Panc1 (cell line): ENCODE measurements around the gene EP400. TPM values are rescaled to one million over a fixed set of nuclear protein-coding genes. Genes with fewer than 3 reads are reported as not detected.

Source experiments
- ATAC-seq: fragments of 200-7000 bp; cut with Tn5 transposase; 2 replicates; pipeline ENCODE4 v1.9.1; 2020; ENCODE audit warnings: mild to moderate bottlenecking, moderate library complexity
- BruUV-seq: library from RNA; stranded (reverse); fragments of 400-500 nt; replicated peaks from 2 replicates; lab custom pipeline; 2021; lab: Mats Ljungman, UMichigan
- CTCF ChIA-PET: fragments of 300-600 bp; sonication (Branson Sonifier 250); formaldehyde crosslinking; loops from one replicate; lab custom pipeline; 2022; ENCODE audit warnings: antibody characterized with exemption; lab: Charles Lee
- POLR2A ChIA-PET: fragments of 300-600 bp; sonication (Branson Sonifier 250); formaldehyde crosslinking; loops from one replicate; lab custom pipeline; 2022; ENCODE audit warnings: antibody characterized with exemption; lab: Charles Lee
- DNase-seq: peaks from one replicate; pipeline ENCODE4 v3.0.0-alpha.2; 2010; ENCODE audit warnings: low read depth, low spot score
- H3K27ac ChIP-seq: 2 replicates; pipeline ENCODE4 v1.5.1; 2011; ENCODE audit warnings: mild to moderate bottlenecking, low read length, inconsistent platforms
- H3K27me3 ChIP-seq: fragments of 200-500 bp; sonication (Bioruptor generic); 2 replicates; pipeline ENCODE4 v1.6.0; 2014; ENCODE audit warnings: low read length, inconsistent platforms; ENCODE audit not compliant: control insufficient read depth, insufficient read depth
- H3K36me3 ChIP-seq: fragments of 200-500 bp; sonication (Bioruptor generic); 2 replicates; pipeline ENCODE4 v1.5.1; 2014; ENCODE audit warnings: inconsistent platforms, mild to moderate bottlenecking, low read length, moderate library complexity; ENCODE audit not compliant: control insufficient read depth, insufficient read depth
- H3K4me1 ChIP-seq: 2 replicates; pipeline ENCODE4 v1.5.1; 2011; ENCODE audit warnings: inconsistent platforms, mild to moderate bottlenecking, low read length, moderate library complexity; ENCODE audit not compliant: control insufficient read depth, insufficient read depth
- H3K4me3 ChIP-seq, 2 experiments: 2 replicates each; pipeline ENCODE4 v1.5.1; 2011 to 2012; ENCODE audit warnings: low read depth in 2 of 2, low read length in 2 of 2, mild to moderate bottlenecking in 2 of 2, inconsistent platforms in 1 of 2, moderate library complexity in 1 of 2
- H3K9me3 ChIP-seq: fragments of 200-500 bp; sonication (Bioruptor generic); 2 replicates; pipeline ENCODE4 v1.5.1; 2014; ENCODE audit warnings: low read depth, mild to moderate bottlenecking, inconsistent platforms, low read length, moderate library complexity; ENCODE audit not compliant: control insufficient read depth, insufficient read depth
- POLR2AphosphoS5 ChIP-seq: IDR thresholded peaks from 2 replicates; pipeline ENCODE4 v1.6.1; 2012; ENCODE audit warnings: mild to moderate bottlenecking, low read depth, low read length, moderate library complexity
- SIN3A ChIP-seq: IDR thresholded peaks from 2 replicates; pipeline ENCODE4 v1.6.1; 2012; ENCODE audit warnings: low read depth, mild to moderate bottlenecking, low read length, moderate library complexity, borderline replicate concordance; ENCODE audit not compliant: insufficient read depth
- TCF7L2 ChIP-seq: IDR thresholded peaks from 2 replicates; pipeline ENCODE4 v1.6.1; 2011; ENCODE audit warnings: mild to moderate bottlenecking, low read depth, low read length, inconsistent platforms
- in situ Hi-C: cut with HindIII; loops from 2 replicates; pipeline ENCODE4 v1.10.0; 2016; ENCODE audit warnings: low sequenced_read_pairs, low pct_unique_long_range_greater_than_20kb
- intact Hi-C: fragments of 100-400 bp; cut with micrococcal nuclease; formaldehyde crosslinking; loops from one replicate; pipeline ENCODE4 v1.10.0; 2022; ENCODE audit not compliant: unreplicated experiment
- total RNA-seq: library from RNA; stranded (reverse); gene quantifications from one replicate; pipeline ENCODE4 v1.2.1, GENCODE V29; 2021; ENCODE audit not compliant: unreplicated experiment
- TF ChIP-seq, protein P1 (sequence below), 2 experiments: IDR thresholded peaks; 2 replicates each; pipeline ENCODE4 v1.6.1; 2011 to 2012; ENCODE audit warnings: low read depth in 2 of 2, control low read depth in 1 of 2, low read length in 1 of 2, mild to moderate bottlenecking in 1 of 2, moderate library complexity in 1 of 2; ENCODE audit not compliant: insufficient read depth in 1 of 2
- TF ChIP-seq, protein P2 (sequence below): fragments of 450-650 bp; IDR thresholded peaks from 2 replicates; pipeline ENCODE4 v1.5.1; 2017; ENCODE audit warnings: mild to moderate bottlenecking

Gene EP400
- total RNA-seq, 1 experiment from 2014 or later, result 59.4 TPM

DNA sequence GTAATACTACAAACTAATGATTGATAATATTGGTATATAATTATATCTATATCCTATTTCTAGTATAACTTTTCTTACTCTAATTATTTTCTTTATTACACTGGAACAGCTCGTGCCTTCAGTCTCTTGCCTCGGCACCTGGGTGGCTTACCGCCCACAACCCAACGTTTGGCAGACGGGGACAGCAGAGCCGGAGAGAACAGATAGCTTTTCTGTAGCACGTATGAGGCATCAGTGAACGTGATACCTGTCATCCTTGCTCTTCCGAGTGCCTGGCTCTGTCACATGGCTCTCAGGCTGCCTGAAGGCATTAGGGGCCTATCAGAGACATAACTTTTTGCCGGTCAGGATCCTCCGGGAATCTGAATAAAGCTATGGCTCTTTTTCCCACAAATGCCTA lies 15.2 kb upstream of the EP400 start:
- in situ Hi-C loops (no loop called here), intact Hi-C loops (no loop called here)
- Histone ChIP-seq H3K4me1 (no peaks in the 10 kb centered on the region), H3K27ac (no peak overlapping the region), H3K36me3 (peaks cover 19% of the 10 kb centered on the region), H3K27me3 (no peaks in the 10 kb centered on the region), H3K4me3 (no peak overlapping the region), H3K9me3 (no peaks in the 10 kb centered on the region)
- ChIA-PET POLR2A (no interaction called here), CTCF (no interaction called here)
- DNase-seq (no peak), ATAC-seq (no peak)
- no TSS peak for BruUV-seq
- TF ChIP-seq SIN3A (no peak), TCF7L2 (no peak), POLR2AphosphoS5 (no peak)
- TF ChIP-seq, protein P1, sequence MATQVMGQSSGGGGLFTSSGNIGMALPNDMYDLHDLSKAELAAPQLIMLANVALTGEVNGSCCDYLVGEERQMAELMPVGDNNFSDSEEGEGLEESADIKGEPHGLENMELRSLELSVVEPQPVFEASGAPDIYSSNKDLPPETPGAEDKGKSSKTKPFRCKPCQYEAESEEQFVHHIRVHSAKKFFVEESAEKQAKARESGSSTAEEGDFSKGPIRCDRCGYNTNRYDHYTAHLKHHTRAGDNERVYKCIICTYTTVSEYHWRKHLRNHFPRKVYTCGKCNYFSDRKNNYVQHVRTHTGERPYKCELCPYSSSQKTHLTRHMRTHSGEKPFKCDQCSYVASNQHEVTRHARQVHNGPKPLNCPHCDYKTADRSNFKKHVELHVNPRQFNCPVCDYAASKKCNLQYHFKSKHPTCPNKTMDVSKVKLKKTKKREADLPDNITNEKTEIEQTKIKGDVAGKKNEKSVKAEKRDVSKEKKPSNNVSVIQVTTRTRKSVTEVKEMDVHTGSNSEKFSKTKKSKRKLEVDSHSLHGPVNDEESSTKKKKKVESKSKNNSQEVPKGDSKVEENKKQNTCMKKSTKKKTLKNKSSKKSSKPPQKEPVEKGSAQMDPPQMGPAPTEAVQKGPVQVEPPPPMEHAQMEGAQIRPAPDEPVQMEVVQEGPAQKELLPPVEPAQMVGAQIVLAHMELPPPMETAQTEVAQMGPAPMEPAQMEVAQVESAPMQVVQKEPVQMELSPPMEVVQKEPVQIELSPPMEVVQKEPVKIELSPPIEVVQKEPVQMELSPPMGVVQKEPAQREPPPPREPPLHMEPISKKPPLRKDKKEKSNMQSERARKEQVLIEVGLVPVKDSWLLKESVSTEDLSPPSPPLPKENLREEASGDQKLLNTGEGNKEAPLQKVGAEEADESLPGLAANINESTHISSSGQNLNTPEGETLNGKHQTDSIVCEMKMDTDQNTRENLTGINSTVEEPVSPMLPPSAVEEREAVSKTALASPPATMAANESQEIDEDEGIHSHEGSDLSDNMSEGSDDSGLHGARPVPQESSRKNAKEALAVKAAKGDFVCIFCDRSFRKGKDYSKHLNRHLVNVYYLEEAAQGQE (IDR thresholded peaks at IDR 0.05; ENCODE audit: insufficient read depth in 1 of 2, low read depth in 2 of 2, low read length in 1 of 2), result no peak
- TF ChIP-seq, protein P2, sequence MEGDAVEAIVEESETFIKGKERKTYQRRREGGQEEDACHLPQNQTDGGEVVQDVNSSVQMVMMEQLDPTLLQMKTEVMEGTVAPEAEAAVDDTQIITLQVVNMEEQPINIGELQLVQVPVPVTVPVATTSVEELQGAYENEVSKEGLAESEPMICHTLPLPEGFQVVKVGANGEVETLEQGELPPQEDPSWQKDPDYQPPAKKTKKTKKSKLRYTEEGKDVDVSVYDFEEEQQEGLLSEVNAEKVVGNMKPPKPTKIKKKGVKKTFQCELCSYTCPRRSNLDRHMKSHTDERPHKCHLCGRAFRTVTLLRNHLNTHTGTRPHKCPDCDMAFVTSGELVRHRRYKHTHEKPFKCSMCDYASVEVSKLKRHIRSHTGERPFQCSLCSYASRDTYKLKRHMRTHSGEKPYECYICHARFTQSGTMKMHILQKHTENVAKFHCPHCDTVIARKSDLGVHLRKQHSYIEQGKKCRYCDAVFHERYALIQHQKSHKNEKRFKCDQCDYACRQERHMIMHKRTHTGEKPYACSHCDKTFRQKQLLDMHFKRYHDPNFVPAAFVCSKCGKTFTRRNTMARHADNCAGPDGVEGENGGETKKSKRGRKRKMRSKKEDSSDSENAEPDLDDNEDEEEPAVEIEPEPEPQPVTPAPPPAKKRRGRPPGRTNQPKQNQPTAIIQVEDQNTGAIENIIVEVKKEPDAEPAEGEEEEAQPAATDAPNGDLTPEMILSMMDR, result no peak

DNA sequence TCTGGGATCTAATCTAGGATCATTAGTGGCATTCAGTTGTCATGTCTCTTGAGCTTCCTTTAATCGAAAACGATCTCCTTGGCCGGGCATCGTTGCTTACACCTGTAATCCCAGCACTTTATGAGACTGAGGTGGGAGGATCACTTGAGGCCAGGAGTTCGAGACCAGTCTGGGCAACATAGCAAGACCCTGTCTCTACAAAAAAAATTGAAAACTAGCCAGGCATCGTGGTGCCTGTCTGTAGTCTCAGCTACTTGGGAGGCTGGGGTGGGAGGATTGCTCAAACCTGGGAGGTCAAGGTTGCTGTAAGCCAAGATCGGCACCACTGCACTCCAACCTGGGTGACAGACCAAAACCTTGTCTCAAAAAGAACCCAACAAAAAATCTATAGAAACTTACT lies 11.7 kb upstream of the EP400 start:
- TF ChIP-seq TCF7L2 (no peak), POLR2AphosphoS5 (no peak; the same call in 1 of the 2 replicates)
- TF ChIP-seq, protein P1 (IDR thresholded peaks at IDR 0.05; ENCODE audit: insufficient read depth in 1 of 2, low read depth in 2 of 2, low read length in 1 of 2), result no peak
- BruUV-seq, result no TSS peak
- CTCF ChIA-PET, result no interaction called here

More for the DNA sequence above, 11.7 kb upstream of the EP400 start:
- intact Hi-C loops, result no loop called here
- POLR2A ChIA-PET, result no interaction called here
- Histone ChIP-seq H3K27ac (no peak overlapping the region), H3K27me3 (no peaks in the 10 kb centered on the region), H3K4me1 (no peaks in the 10 kb centered on the region), H3K4me3 (no peak overlapping the region), H3K9me3 (no peaks in the 10 kb centered on the region), H3K36me3 (0 out of 2 replicates have a peak, but pooled peaks cover 6% of the 10 kb centered on the region)
- in situ Hi-C loops, result no loop called here
- DNase-seq, result no peak
- no peak for ATAC-seq
